Mucosa of descending colon (tissue), 3 donors: ENCODE measurements around the gene ARRB2. TPM values are rescaled to one million over a fixed set of nuclear protein-coding genes. Genes with fewer than 3 reads are reported as not detected.
A peak's percentile ranks its signal among the peaks of the same experiment; 100 is the strongest.
"Not testable (repeated sequence)": the region's sequence is repeated elsewhere in the genome, so short reads cannot be mapped to it uniquely, and the experiment has no call there.

ENCODE experiments used
- ATAC-seq: fragments of 200-7000 bp; cut with Tn5 transposase; one replicate; pipeline ENCODE4 v1.9.1; 2020; ENCODE audit warnings: mild to moderate bottlenecking, moderate library complexity
- DNase-seq, 3 donors: peaks; one replicate each; pipeline ENCODE4 v3.0.0-alpha.2; 2020
- H3K36me3 ChIP-seq: fragments of 200-600 bp; one replicate; pipeline ENCODE4 v1.8.0; 2021; ENCODE audit warnings: low read depth, mild to moderate bottlenecking
- H3K4me1 ChIP-seq: fragments of 200-600 bp; one replicate; pipeline ENCODE4 v1.8.0; 2021; ENCODE audit warnings: low read depth, mild to moderate bottlenecking
- H3K4me3 ChIP-seq: fragments of 200-600 bp; one replicate; pipeline ENCODE4 v1.8.0; 2021; ENCODE audit warnings: mild to moderate bottlenecking
- H3K9me3 ChIP-seq: fragments of 200-600 bp; one replicate; pipeline ENCODE4 v1.8.0; 2021; ENCODE audit warnings: mild to moderate bottlenecking
- intact Hi-C, 2 donors: fragments of 100-400 bp; cut with DNase I in 1 of 2; cut with micrococcal nuclease in 1 of 2; formaldehyde crosslinking; loops; one replicate each; pipeline versions ENCODE4 v1.11.0 to v1.11.1; 2022; cut with DNase I, micrococcal nuclease
- total RNA-seq, 3 donors: library from RNA; stranded (reverse); fragmentation: NEBNext Ultra II Directional in 2 of 3; extraction: Animal tissue kit (Norgen Biotek cat#: 25700) in 2 of 3; gene quantifications; one replicate each; pipeline versions ENCODE4 v1.2.1 to v1.2.4, GENCODE V29; 2021 to 2023
- TF ChIP-seq, protein P1 (sequence below): fragments of 200-600 bp; IDR thresholded peaks from one replicate; pipeline ENCODE4 v1.8.0; 2022; ENCODE audit warnings: antibody characterized with exemption, mild to moderate bottlenecking
- donor health status: DM: no; HTN: no; CAD: no; lungs with moderate emphysema.
- donor health status: DM: no; HTN: no; CAD: no.
- donor health status: DM: no; HTN: yes; CAD: no.

ARRB2 gene
- total RNA-seq, 3 donors from 2014 or later: 29.7 to 56.5 (median 49.9) TPM

DNA sequence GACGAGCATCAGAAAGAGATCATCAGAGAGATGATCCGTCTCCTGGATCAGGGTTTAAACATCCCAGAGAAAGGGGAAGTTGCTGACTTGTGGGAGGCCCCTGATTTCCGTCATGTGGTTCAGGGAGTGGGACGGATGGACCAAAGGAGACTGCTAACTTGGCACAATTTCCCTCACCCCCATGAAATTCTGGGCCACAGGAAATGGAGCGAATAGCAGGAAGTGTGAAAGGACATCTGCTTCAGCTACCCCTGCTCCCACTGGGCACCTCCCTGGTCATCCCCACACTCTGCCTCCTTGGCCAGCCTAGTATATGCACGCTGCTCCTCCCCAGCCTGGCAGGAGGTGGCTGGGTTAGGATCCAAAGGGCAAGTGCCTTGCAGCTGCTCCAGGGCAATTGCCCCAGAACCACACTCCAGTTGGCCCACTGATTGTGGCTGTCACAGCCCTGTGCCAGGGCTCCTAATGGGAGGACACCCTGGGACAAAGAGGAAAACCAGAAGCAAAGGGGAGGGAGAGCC is 1.3 kb downstream of the ARRB2 start:
- Histone ChIP-seq H3K36me3 (no peaks in the 10 kb centered on the region), H3K4me1 (peaks cover 17% of the 10 kb centered on the region), H3K9me3 (no peaks in the 10 kb centered on the region), H3K4me3 (no peak overlapping the region)
- DNase-seq: peak; percentile 65 to 82 (median 80)
- TF ChIP-seq, protein P1, sequence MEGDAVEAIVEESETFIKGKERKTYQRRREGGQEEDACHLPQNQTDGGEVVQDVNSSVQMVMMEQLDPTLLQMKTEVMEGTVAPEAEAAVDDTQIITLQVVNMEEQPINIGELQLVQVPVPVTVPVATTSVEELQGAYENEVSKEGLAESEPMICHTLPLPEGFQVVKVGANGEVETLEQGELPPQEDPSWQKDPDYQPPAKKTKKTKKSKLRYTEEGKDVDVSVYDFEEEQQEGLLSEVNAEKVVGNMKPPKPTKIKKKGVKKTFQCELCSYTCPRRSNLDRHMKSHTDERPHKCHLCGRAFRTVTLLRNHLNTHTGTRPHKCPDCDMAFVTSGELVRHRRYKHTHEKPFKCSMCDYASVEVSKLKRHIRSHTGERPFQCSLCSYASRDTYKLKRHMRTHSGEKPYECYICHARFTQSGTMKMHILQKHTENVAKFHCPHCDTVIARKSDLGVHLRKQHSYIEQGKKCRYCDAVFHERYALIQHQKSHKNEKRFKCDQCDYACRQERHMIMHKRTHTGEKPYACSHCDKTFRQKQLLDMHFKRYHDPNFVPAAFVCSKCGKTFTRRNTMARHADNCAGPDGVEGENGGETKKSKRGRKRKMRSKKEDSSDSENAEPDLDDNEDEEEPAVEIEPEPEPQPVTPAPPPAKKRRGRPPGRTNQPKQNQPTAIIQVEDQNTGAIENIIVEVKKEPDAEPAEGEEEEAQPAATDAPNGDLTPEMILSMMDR: no peak
- ATAC-seq: peak; percentile 55
- intact Hi-C loops: no loop called here

DNA sequence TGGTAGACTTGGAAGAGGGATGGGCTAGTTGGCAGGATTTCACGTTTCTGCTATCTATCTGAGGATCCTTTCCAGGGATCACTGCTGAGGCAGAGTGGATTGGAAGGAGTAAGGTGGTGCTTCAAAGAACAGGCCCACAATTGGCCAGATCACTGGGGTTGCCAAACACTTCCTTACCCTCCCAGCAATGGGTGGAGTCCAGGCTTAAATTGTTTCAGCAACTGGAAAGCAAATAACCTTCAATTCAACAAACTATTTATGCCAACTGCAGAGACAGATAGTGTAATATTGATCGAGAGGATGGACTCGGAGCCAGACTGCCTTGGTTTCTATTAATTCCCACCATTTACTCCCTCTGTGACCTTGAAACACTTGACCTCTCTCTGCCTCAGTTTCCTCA is 2.1 kb downstream of the ARRB2 start:
- Histone ChIP-seq H3K36me3 (no peaks in the 10 kb centered on the region), H3K4me3 (no peak overlapping the region), H3K4me1 (peaks cover 17% of the 10 kb centered on the region), H3K9me3 (no peaks in the 10 kb centered on the region)
- ATAC-seq (peak; percentile 8), DNase-seq (peak in 1 of 3 donors; percentile 27)
- intact Hi-C loops: no loop called here
- TF ChIP-seq, protein P1: no peak

DNA sequence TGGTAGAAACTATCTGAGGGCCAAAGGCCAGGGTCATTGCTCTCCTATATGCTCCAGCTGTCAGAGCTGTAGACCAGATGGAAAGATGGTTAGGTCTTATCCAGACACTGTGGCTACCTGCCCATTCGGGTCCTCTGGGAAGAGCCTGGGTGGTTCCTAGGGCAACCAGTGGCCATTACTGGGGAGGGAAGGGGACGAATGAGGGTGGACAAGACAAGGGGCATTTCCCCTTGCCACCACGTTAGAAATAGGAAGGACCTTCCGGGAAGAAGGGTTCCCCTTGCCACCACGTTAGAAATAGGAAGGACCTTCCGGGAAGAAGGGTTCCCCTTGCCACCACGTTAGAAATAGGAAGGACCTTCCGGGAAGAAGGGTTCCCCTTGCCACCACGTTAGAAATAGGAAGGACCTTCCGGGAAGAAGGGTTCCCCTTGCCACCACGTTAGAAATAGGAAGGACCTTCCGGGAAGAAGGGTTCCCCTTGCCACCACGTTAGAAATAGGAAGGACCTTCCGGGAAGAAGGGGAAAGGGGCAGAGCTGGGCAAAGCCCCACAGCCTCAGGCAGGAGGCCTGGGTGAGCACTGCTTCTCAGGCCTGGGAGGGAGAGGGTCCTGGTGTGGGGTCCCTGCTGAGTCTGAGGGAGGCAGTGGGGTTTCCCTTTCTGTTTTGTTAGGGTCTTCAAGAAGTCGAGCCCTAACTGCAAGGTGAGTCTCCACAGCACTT is 4.1 kb downstream of the ARRB2 start:
- peak in 1 of 3 donors; percentile 26 for DNase-seq
- intact Hi-C loops, H3K4me3 ChIP-seq, H3K9me3 ChIP-seq, H3K36me3 ChIP-seq, ATAC-seq: not testable (repeated sequence)
- peaks cover 17% of the 10 kb centered on the region for H3K4me1 ChIP-seq

DNA sequence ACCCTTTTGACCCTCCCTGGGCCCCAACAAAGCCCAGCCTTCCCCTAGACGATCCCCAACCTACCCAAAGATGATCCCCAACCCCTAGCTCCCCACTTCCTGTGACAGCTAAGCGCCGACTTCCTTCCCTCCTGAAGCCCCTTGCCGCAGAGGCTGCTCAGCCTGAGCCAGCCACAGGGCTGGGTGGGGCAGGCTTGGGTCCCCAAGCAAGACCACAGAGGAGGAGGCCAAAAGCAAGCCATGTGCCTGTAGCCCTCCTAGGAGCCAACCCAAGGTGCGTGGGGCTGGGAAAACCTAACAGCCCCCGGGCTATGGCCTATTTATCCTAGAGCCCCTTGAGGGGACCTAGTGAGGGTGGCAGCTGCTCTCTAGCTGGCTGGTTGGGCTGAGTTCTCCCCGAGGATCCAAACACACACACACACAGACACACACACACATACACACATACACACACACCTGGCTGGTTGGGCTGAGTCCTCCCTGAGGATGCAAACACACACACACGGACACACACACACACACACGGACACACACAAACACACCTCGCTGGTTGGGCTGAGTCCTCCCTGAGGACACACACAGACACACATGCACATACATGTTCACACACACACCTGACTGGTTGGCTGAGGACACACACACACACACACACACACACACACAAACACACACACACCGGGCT is 4.8 kb downstream of the ARRB2 start:
- TF ChIP-seq, protein P1: no peak
- no peak for ATAC-seq
- intact Hi-C loops: no loop called here
- Histone ChIP-seq H3K4me1 (peaks cover 17% of the 10 kb centered on the region), H3K9me3 (no peaks in the 10 kb centered on the region), H3K4me3 (no peak overlapping the region), H3K36me3 (no peaks in the 10 kb centered on the region)
- DNase-seq: peak in 2 of 3 donors; percentile 50 to 74

DNA sequence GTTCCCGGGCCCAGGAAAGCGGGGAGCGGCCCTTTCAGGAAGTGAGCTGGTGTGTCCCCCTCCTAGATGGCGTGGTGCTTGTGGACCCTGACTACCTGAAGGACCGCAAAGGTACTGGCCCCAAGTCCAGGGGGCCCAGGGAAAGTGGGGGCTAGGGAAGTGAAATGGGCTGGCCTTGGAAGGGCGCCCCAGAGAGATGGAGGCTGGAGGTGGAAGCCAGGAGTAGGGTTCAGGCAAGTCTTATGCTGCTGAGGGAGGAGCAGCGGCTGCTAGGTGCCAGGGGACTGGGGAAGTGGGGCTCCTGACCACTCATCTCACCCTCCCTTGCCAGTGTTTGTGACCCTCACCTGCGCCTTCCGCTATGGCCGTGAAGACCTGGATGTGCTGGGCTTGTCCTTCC is 5.6 kb downstream of the ARRB2 start:
- TF ChIP-seq, protein P1: no peak
- Histone ChIP-seq H3K4me3 (no peak overlapping the region), H3K9me3 (no peaks in the 10 kb centered on the region), H3K36me3 (no peaks in the 10 kb centered on the region), H3K4me1 (peaks cover 15% of the 10 kb centered on the region)
- ATAC-seq (no peak), DNase-seq (peak in 1 of 3 donors; percentile 22)
- intact Hi-C loops: no loop called here

DNA sequence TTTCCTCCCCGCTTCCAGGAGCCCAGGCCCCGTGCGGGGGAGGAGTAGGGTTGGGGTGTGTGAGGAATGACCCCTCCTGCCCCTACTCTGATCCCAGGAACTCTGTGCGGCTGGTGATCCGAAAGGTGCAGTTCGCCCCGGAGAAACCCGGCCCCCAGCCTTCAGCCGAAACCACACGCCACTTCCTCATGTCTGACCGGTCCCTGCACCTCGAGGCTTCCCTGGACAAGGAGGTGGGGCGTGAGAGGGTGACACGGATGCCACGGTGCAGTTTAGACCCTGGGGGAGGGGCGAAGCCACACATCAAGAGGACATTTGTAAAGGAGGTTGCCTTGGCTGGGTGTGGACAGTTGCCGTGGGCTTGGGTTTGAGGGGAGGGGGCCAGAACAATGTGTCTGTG is 7.4 kb downstream of the ARRB2 start:
- TF ChIP-seq, protein P1: no peak
- no peak overlapping the region for H3K4me3 ChIP-seq
- no peak for ATAC-seq
- peak in 1 of 3 donors; percentile 30 for DNase-seq
- H3K4me1 ChIP-seq: peaks cover 15% of the 10 kb centered on the region
- no peaks in the 10 kb centered on the region for H3K9me3 ChIP-seq
- no peaks in the 10 kb centered on the region for H3K36me3 ChIP-seq
- intact Hi-C loops: no loop called here
